ENCODE results near the gene CRYGN.

CRYGN gene

GRCh38 chr7:151487228-151487627, 47.3 kb upstream of the CRYGN start:
- TF ChIP-seq, protein P1, sequence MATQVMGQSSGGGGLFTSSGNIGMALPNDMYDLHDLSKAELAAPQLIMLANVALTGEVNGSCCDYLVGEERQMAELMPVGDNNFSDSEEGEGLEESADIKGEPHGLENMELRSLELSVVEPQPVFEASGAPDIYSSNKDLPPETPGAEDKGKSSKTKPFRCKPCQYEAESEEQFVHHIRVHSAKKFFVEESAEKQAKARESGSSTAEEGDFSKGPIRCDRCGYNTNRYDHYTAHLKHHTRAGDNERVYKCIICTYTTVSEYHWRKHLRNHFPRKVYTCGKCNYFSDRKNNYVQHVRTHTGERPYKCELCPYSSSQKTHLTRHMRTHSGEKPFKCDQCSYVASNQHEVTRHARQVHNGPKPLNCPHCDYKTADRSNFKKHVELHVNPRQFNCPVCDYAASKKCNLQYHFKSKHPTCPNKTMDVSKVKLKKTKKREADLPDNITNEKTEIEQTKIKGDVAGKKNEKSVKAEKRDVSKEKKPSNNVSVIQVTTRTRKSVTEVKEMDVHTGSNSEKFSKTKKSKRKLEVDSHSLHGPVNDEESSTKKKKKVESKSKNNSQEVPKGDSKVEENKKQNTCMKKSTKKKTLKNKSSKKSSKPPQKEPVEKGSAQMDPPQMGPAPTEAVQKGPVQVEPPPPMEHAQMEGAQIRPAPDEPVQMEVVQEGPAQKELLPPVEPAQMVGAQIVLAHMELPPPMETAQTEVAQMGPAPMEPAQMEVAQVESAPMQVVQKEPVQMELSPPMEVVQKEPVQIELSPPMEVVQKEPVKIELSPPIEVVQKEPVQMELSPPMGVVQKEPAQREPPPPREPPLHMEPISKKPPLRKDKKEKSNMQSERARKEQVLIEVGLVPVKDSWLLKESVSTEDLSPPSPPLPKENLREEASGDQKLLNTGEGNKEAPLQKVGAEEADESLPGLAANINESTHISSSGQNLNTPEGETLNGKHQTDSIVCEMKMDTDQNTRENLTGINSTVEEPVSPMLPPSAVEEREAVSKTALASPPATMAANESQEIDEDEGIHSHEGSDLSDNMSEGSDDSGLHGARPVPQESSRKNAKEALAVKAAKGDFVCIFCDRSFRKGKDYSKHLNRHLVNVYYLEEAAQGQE (IDR thresholded peaks at IDR 0.05; ENCODE audit: insufficient replicate concordance, low read depth) = no peak
- TF ChIP-seq POLR2AphosphoS5 (IDR thresholded peaks at IDR 0.05; ENCODE audit: low read depth) (no peak), SPI1 (IDR thresholded peaks at IDR 0.05; ENCODE audit: borderline replicate concordance, low read depth) (no peak), GABPA (IDR thresholded peaks at IDR 0.05; ENCODE audit: low read depth) (no peak)
- TF ChIP-seq, protein P2, sequence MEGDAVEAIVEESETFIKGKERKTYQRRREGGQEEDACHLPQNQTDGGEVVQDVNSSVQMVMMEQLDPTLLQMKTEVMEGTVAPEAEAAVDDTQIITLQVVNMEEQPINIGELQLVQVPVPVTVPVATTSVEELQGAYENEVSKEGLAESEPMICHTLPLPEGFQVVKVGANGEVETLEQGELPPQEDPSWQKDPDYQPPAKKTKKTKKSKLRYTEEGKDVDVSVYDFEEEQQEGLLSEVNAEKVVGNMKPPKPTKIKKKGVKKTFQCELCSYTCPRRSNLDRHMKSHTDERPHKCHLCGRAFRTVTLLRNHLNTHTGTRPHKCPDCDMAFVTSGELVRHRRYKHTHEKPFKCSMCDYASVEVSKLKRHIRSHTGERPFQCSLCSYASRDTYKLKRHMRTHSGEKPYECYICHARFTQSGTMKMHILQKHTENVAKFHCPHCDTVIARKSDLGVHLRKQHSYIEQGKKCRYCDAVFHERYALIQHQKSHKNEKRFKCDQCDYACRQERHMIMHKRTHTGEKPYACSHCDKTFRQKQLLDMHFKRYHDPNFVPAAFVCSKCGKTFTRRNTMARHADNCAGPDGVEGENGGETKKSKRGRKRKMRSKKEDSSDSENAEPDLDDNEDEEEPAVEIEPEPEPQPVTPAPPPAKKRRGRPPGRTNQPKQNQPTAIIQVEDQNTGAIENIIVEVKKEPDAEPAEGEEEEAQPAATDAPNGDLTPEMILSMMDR (IDR thresholded peaks at IDR 0.05; ENCODE audit: insufficient read depth, low read length) = no peak
- no peak overlapping the region for H3K4me3 ChIP-seq (replicated peaks; ENCODE audit: insufficient read depth, low read length)
- DNase-seq (ENCODE audit: low read depth in 1 of 2, low spot score in 1 of 2) = no peak
- H3K27me3 ChIP-seq (ENCODE audit: insufficient read depth, poor library complexity, severe bottlenecking) = no peaks in the 10 kb centered on the region
- H3K27ac ChIP-seq (replicated peaks) = no peak overlapping the region

- H3K27me3 ChIP-seq (ENCODE audit: insufficient read depth, poor library complexity, severe bottlenecking) = no peaks in the 10 kb centered on the region
- no peak for DNase-seq (ENCODE audit: low read depth in 1 of 2, low spot score in 1 of 2)
- H3K4me3 ChIP-seq (replicated peaks; ENCODE audit: insufficient read depth, low read length) = no peak overlapping the region
- H3K27ac ChIP-seq (replicated peaks) = no peak overlapping the region
- TF ChIP-seq POLR2AphosphoS5 (IDR thresholded peaks at IDR 0.05; ENCODE audit: low read depth) (no peak), SPI1 (IDR thresholded peaks at IDR 0.05; ENCODE audit: borderline replicate concordance, low read depth) (no peak), GABPA (IDR thresholded peaks at IDR 0.05; ENCODE audit: low read depth) (no peak)
- TF ChIP-seq, protein P2 (IDR thresholded peaks at IDR 0.05; ENCODE audit: insufficient read depth, low read length) = no peak
- TF ChIP-seq, protein P1 (IDR thresholded peaks at IDR 0.05; ENCODE audit: insufficient replicate concordance, low read depth) = no peak
Observed at GRCh38 chr7:151486074-151486473, 46.1 kb upstream of the CRYGN start.

DNA sequence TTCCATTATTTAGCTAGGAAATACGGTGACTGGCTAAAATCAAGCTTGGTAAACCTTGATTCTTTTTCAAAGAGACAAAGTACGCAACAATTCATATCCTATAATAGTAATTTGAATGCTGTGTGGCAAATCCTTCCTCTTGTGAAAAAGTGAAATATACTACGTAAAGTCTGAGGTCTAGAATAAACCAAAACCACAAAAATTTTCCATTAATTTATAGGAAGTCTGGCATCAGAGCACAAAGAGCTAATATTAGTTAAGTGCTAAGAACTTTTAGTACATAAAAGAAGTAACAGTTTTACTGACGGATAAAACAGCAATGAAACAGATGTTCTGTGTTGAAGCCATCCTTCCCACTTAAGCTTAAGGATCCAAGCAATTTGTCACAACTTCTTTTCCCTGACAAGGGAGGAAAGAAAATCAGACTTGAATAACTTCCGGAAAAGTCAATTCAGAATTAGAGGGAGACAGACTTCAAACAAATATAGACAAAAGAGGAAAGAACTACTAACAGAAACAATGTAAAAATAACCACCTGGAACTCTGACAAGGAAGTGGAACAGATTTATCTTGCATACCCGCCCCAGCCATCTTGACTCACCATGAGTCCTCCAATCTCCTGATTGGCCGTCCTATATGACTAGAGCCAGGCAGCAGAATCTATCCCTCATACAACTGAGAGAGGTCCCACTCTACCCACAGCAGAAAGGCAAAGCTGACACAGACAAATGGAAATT, 45.2 kb upstream of the CRYGN start:
- TF ChIP-seq, protein P1 (IDR thresholded peaks at IDR 0.05; ENCODE audit: insufficient replicate concordance, low read depth) = no peak
- no peak for TF ChIP-seq POLR2AphosphoS5 (IDR thresholded peaks at IDR 0.05; ENCODE audit: low read depth)
- no peak for TF ChIP-seq GABPA (IDR thresholded peaks at IDR 0.05; ENCODE audit: low read depth)
- no peak for TF ChIP-seq SPI1 (IDR thresholded peaks at IDR 0.05; ENCODE audit: borderline replicate concordance, low read depth)
- TF ChIP-seq, protein P2 (IDR thresholded peaks at IDR 0.05; ENCODE audit: insufficient read depth, low read length) = no peak
- Histone ChIP-seq H3K27me3 (ENCODE audit: insufficient read depth, poor library complexity, severe bottlenecking) (no peaks in the 10 kb centered on the region), H3K4me3 (replicated peaks; ENCODE audit: insufficient read depth, low read length) (no peak overlapping the region), H3K27ac (replicated peaks) (no peak overlapping the region)
- no peak for DNase-seq (ENCODE audit: low read depth in 1 of 2, low spot score in 1 of 2)

Data from HL-60 (cell line).